Small intestine (tissue), 7 donors: ENCODE data around the gene S100A2. TPM values are rescaled to one million over a fixed set of nuclear protein-coding genes. Genes with fewer than 3 reads are reported as not detected.
"Not testable (repeated sequence)": the region's sequence is repeated elsewhere in the genome, so short reads cannot be mapped to it uniquely, and the experiment has no call there.

Source experiments
- DNase-seq, 2 donors: peaks; one replicate each; pipeline versions ENCODE4 v3.0.0 to v3.0.0-alpha.2; 2013
- FAIRE-seq: peaks from 2 replicates; lab custom pipeline; 2012; peaks lifted over from hg19 to GRCh38; lab: Jason Lieb, UNC
- H3K27ac ChIP-seq, 3 donors: one replicate each; pipeline ENCODE4 v1.5.1; 2013; ENCODE audit warnings: low read length in 2 of 3, mild to moderate bottlenecking in 2 of 3, control low read depth in 1 of 3, inconsistent platforms in 1 of 3, low read depth in 1 of 3, moderate library complexity in 1 of 3
- H3K27me3 ChIP-seq, 3 donors: one replicate each; pipeline ENCODE4 v1.6.1; 2013; ENCODE audit warnings: low read length in 3 of 3, inconsistent platforms in 1 of 3; ENCODE audit not compliant: control insufficient read depth in 3 of 3, insufficient read depth in 3 of 3
- H3K36me3 ChIP-seq, 3 donors: one replicate each; pipeline ENCODE4 v1.6.1; 2013; ENCODE audit warnings: low read length in 3 of 3, inconsistent platforms in 1 of 3, low read depth in 1 of 3, mild to moderate bottlenecking in 1 of 3, moderate library complexity in 1 of 3; ENCODE audit not compliant: control insufficient read depth in 3 of 3, insufficient read depth in 2 of 3
- H3K4me1 ChIP-seq, 3 donors: one replicate each; pipeline ENCODE4 v1.6.1; 2013; ENCODE audit warnings: low read length in 2 of 3, inconsistent platforms in 1 of 3, low read depth in 1 of 3, mild to moderate bottlenecking in 1 of 3, moderate library complexity in 1 of 3; ENCODE audit not compliant: control insufficient read depth in 3 of 3, insufficient read depth in 2 of 3
- H3K4me3 ChIP-seq, 3 donors: one replicate each; pipeline ENCODE4 v1.5.1; 2013; ENCODE audit warnings: low read length in 3 of 3, control low read depth in 1 of 3, inconsistent platforms in 1 of 3, low read depth in 1 of 3, mild to moderate bottlenecking in 1 of 3, moderate library complexity in 1 of 3
- H3K9me3 ChIP-seq, 2 donors: one replicate each; pipeline ENCODE4 v1.6.1; 2013; ENCODE audit warnings: low read depth in 1 of 2, low read length in 1 of 2; ENCODE audit not compliant: control insufficient read depth in 2 of 2, insufficient read depth in 1 of 2
- WGBS, 3 donors: extraction: QIAGEN DNeasy Blood & Tissue Kit; methylation state at CpG; one replicate each; pipeline ENCODE4 v1.1.7; 2013; 5-methylcytosine and 5-hydroxymethylcytosine counted together
- polyA plus RNA-seq, 4 donors: library from polyadenylated mRNA; stranded (reverse) in 3 of 4; unstranded in 1 of 4; fragments of 200-250 nt in 3 of 4; fragments of 120-200 nt in 1 of 4; gene quantifications; one replicate each; pipeline versions ENCODE4 v1.2.1 to v1.2.3, GENCODE V29; 2013
- donor health status: healthy with polysubstance abuse.
- donor health status: control.
- donor health status: control.
- donor health status: Bipolar disorder and iron deficiency.
- donor health status: healthy.

The S100A2 gene
- polyA plus RNA-seq, 4 donors = 0.43 to 9.8 (median 4.5) TPM

GRCh38 chr1:153521808-153522207, 43.8 kb downstream of the S100A2 start:
- H3K27ac ChIP-seq = not testable (repeated sequence)

GRCh38 chr1:153520818-153521476, 44.7 kb downstream of the S100A2 start:
- WGBS, 3 donors = 41 to 69% (median 63%) methylated on average over 4 of the region's 4 CpGs
- H3K4me1 ChIP-seq = peaks cover 0 to 21% (median 5%) of the 10 kb centered on the region in 3 donors
- H3K27me3 ChIP-seq = no peaks in the 10 kb centered on the region
- no peak for FAIRE-seq
- H3K36me3 ChIP-seq = no peaks in the 10 kb centered on the region
- no peaks in the 10 kb centered on the region for H3K9me3 ChIP-seq
- peak overlapping the region; percentile 55 to 86 (median 70) for H3K27ac ChIP-seq
- no peak for DNase-seq
- no peak overlapping the region for H3K4me3 ChIP-seq

More at GRCh38 chr1:153521808-153522207, 43.8 kb downstream of the S100A2 start:
- H3K9me3 ChIP-seq, FAIRE-seq, H3K27me3 ChIP-seq, H3K4me3 ChIP-seq, DNase-seq, H3K36me3 ChIP-seq: not testable (repeated sequence)
- 97 to 98% (median 97%) methylated on average over 27 to 37 of the region's 37 CpGs for WGBS, 3 donors
- peaks cover 0 to 19% (median 5%) of the 10 kb centered on the region in 3 donors for H3K4me1 ChIP-seq

GRCh38 chr1:153520137-153520691, 45.4 kb downstream of the S100A2 start:
- Histone ChIP-seq H3K4me1 (peaks cover 5 to 24% (median 7%) of the 10 kb centered on the region in 3 donors), H3K4me3 (peak overlapping the region in 1 of 3 donors; percentile 20), H3K27ac (peak overlapping the region; percentile 55 to 86 (median 81))
- H3K36me3 ChIP-seq, H3K27me3 ChIP-seq, H3K9me3 ChIP-seq, FAIRE-seq: not testable (repeated sequence)
- peak; percentile 84 to 89 for DNase-seq
- WGBS, 3 donors = 18 to 61% (median 48%) methylated on average over 4 to 5 of the region's 5 CpGs

- no peaks in the 10 kb centered on the region for H3K27me3 ChIP-seq
- no peak overlapping the region for H3K4me3 ChIP-seq
- no peaks in the 10 kb centered on the region for H3K36me3 ChIP-seq
- H3K27ac ChIP-seq = no peak overlapping the region
- no peak for DNase-seq
- 73 to 87% (median 79%) methylated on average over 3 of the region's 3 CpGs for WGBS, 3 donors
- peaks cover 7 to 24% (median 7%) of the 10 kb centered on the region in 3 donors for H3K4me1 ChIP-seq
- FAIRE-seq = no peak
- no peaks in the 10 kb centered on the region for H3K9me3 ChIP-seq
These were observed 46.4 kb downstream of the S100A2 start for GRCh38 chr1:153519242-153519641.

GRCh38 chr1:153515504-153516394, 49.9 kb downstream of the S100A2 start:
- Histone ChIP-seq H3K9me3 (no peaks in the 10 kb centered on the region), H3K36me3 (no peaks in the 10 kb centered on the region), H3K4me1 (peaks cover 5 to 19% (median 7%) of the 10 kb centered on the region in 3 donors), H3K4me3 (no peak overlapping the region), H3K27ac (peak overlapping the region; percentile 75 to 98 (median 86)), H3K27me3 (no peaks in the 10 kb centered on the region)
- FAIRE-seq (no peak), DNase-seq (peak; percentile 88 to 97)
- 30 to 47% (median 42%) methylated on average over 7 to 8 of the region's 8 CpGs for WGBS, 3 donors

- H3K4me1 ChIP-seq = peaks cover 2 to 15% (median 7%) of the 10 kb centered on the region in 3 donors
- H3K27me3 ChIP-seq = no peaks in the 10 kb centered on the region
- no peak overlapping the region for H3K4me3 ChIP-seq
- no peaks in the 10 kb centered on the region for H3K9me3 ChIP-seq
- FAIRE-seq (no peak), DNase-seq (no peak)
- H3K36me3 ChIP-seq = no peaks in the 10 kb centered on the region
- no peak overlapping the region for H3K27ac ChIP-seq
- WGBS, 3 donors = 86 to 94% (median 91%) methylated on average over 7 of the region's 7 CpGs
These were observed 52.0 kb downstream of the S100A2 start for GRCh38 chr1:153513666-153514065.

- H3K27me3 ChIP-seq = no peaks in the 10 kb centered on the region
- no peak overlapping the region for H3K4me3 ChIP-seq
- H3K9me3 ChIP-seq = no peaks in the 10 kb centered on the region
- DNase-seq = peak in 1 of 2 donors; percentile 54
- no peak overlapping the region for H3K27ac ChIP-seq
- 32 to 62% (median 54%) methylated on average over 3 of the region's 3 CpGs for WGBS, 3 donors
- peaks cover 2 to 17% (median 7%) of the 10 kb centered on the region in 3 donors for H3K4me1 ChIP-seq
- FAIRE-seq = no peak
- no peaks in the 10 kb centered on the region for H3K36me3 ChIP-seq
These were observed 52.6 kb downstream of the S100A2 start for GRCh38 chr1:153513023-153513422.
